Measurements from ENCODE around the gene EHMT1.

The EHMT1 gene

GRCh38 chr9:137731216-137731946, 112.6 kb downstream of the EHMT1 start:
- Histone ChIP-seq H3K27ac (ENCODE audit: low read depth, low read length) (no peak overlapping the region), H3K4me3 (ENCODE audit: insufficient read depth, low read length, poor library complexity, severe bottlenecking) (no peak overlapping the region), H3K9me3 (ENCODE audit: insufficient read depth, low read length) (peaks cover 6% of the 10 kb centered on the region; the same call in 1 of the 2 replicates), H3K79me2 (ENCODE audit: insufficient read depth, low read length) (no peaks in the 10 kb centered on the region), H3F3A (ENCODE audit: insufficient read depth) (no peaks in the 10 kb centered on the region), H3K9ac (ENCODE audit: low read length) (no peak overlapping the region), H3K9me2 (replicated peaks; ENCODE audit: insufficient read depth, low read length) (no peaks in the 10 kb centered on the region), H3K36me3 (ENCODE audit: low read length) (peaks cover 30% of the 10 kb centered on the region), H3K27me3 (ENCODE audit: low read length) (no peaks in the 10 kb centered on the region), H2AFZ (ENCODE audit: low read depth, low read length, severe bottlenecking) (no peak overlapping the region), H3K4me2 (ENCODE audit: low read depth, low read length, poor library complexity, severe bottlenecking) (no peak overlapping the region), H4K20me1 (ENCODE audit: low read depth, low read length) (no peaks in the 10 kb centered on the region)
- TF ChIP-seq EZH2phosphoT487 (conservative IDR thresholded peaks at IDR 0.05; ENCODE audit: low read length) (no peak), CTCF (IDR thresholded peaks at IDR 0.05; ENCODE audit: insufficient read depth, low read length, poor library complexity, severe bottlenecking) (no peak)

- H3K4me3 ChIP-seq (ENCODE audit: insufficient read depth, low read length, poor library complexity, severe bottlenecking), result no peak overlapping the region
Measured at GRCh38 chr9:137731947-137732813, 113.4 kb downstream of the EHMT1 start.

GRCh38 chr9:137733429-137733828, 114.6 kb downstream of the EHMT1 start:
- no peak overlapping the region for H2AFZ ChIP-seq (ENCODE audit: low read depth, low read length, severe bottlenecking)
- H4K20me1 ChIP-seq (ENCODE audit: low read depth, low read length), result no peaks in the 10 kb centered on the region
- TF ChIP-seq CTCF (IDR thresholded peaks at IDR 0.05; ENCODE audit: insufficient read depth, low read length, poor library complexity, severe bottlenecking) (no peak), EZH2phosphoT487 (conservative IDR thresholded peaks at IDR 0.05; ENCODE audit: low read length) (no peak)
- no peak overlapping the region for H3K27ac ChIP-seq (ENCODE audit: low read depth, low read length)
- no peak overlapping the region for H3K4me3 ChIP-seq (ENCODE audit: insufficient read depth, low read length, poor library complexity, severe bottlenecking)
- no peaks in the 10 kb centered on the region for H3K27me3 ChIP-seq (ENCODE audit: low read length)
- H3K36me3 ChIP-seq (ENCODE audit: low read length), result peaks cover 30% of the 10 kb centered on the region
- H3K4me2 ChIP-seq (ENCODE audit: low read depth, low read length, poor library complexity, severe bottlenecking), result no peak overlapping the region
- no peaks in the 10 kb centered on the region for H3K79me2 ChIP-seq (ENCODE audit: insufficient read depth, low read length)
- peaks cover 15% of the 10 kb centered on the region for H3F3A ChIP-seq (ENCODE audit: insufficient read depth)
- H3K9me2 ChIP-seq (replicated peaks; ENCODE audit: insufficient read depth, low read length), result no peaks in the 10 kb centered on the region
- no peak overlapping the region for H3K9ac ChIP-seq (ENCODE audit: low read length)
- peaks cover 6% of the 10 kb centered on the region; the same call in 1 of the 2 replicates for H3K9me3 ChIP-seq (ENCODE audit: insufficient read depth, low read length)

More at GRCh38 chr9:137731947-137732813, 113.4 kb downstream of the EHMT1 start:
- peaks cover 6% of the 10 kb centered on the region; the same call in 1 of the 2 replicates for H3K9me3 ChIP-seq (ENCODE audit: insufficient read depth, low read length)
- H3K27ac ChIP-seq (ENCODE audit: low read depth, low read length), result no peak overlapping the region
- no peaks in the 10 kb centered on the region for H3K27me3 ChIP-seq (ENCODE audit: low read length)
- peaks cover 3% of the 10 kb centered on the region for H3F3A ChIP-seq (ENCODE audit: insufficient read depth)
- no peaks in the 10 kb centered on the region for H3K79me2 ChIP-seq (ENCODE audit: insufficient read depth, low read length)
- H3K9ac ChIP-seq (ENCODE audit: low read length), result no peak overlapping the region
- H3K4me2 ChIP-seq (ENCODE audit: low read depth, low read length, poor library complexity, severe bottlenecking), result no peak overlapping the region
- H3K9me2 ChIP-seq (replicated peaks; ENCODE audit: insufficient read depth, low read length), result no peaks in the 10 kb centered on the region
- H4K20me1 ChIP-seq (ENCODE audit: low read depth, low read length), result no peaks in the 10 kb centered on the region
- no peak for TF ChIP-seq CTCF (IDR thresholded peaks at IDR 0.05; ENCODE audit: insufficient read depth, low read length, poor library complexity, severe bottlenecking)
- no peak for TF ChIP-seq EZH2phosphoT487 (conservative IDR thresholded peaks at IDR 0.05; ENCODE audit: low read length)
- H2AFZ ChIP-seq (ENCODE audit: low read depth, low read length, severe bottlenecking), result no peak overlapping the region
- peaks cover 30% of the 10 kb centered on the region for H3K36me3 ChIP-seq (ENCODE audit: low read length)

All from SU-DHL-6 (cell line).